Measurements from ENCODE around the gene UIMC1.

The UIMC1 gene

DNA sequence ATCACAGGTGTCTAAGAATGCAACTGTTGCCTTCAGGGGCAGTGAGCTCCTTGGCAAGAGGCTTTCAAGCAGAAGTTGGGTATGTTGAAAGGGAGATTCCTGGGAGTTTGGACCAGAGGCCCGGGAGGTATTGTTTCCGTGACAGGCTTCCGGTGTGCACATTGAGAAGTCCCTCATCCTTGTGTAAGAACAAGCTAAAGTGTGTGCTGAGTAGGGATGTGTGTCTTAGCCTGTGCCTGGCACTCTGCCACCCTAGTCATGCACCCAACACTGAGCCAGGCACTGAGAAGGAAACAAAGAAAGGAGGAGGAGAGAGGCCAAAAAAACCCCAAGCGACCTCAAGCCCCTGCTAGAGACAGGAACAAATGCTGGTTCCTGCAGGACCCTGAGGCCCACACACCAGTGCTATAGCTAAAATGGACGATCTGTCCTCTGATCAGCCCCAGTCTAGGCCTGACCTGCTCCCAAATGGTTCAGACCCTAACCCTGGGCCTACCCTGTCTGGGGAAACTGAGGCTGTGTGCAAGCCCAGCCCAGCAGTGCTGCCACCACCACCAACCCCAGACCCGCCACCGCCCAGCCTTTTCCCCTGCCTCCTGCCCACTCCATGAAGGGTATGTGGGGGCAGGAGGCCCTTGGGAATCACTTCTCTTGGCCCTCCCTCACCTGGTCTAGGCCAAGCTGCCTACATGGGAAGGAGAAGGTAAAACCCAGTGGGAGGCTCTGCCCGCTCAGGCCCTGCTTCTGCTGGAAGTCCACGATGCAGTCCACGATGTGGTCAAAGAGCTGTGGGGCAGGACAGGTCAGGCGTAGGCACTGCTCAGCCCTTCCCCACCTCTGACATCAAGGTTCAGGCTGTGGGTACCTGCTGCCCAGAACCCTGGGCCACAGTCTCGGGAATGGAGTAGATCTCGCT, 120.0 kb downstream of the UIMC1 start:
- DNase-seq (ENCODE audit: low read depth in 2 of 2, low spot score in 1 of 2) = no peak

DNA sequence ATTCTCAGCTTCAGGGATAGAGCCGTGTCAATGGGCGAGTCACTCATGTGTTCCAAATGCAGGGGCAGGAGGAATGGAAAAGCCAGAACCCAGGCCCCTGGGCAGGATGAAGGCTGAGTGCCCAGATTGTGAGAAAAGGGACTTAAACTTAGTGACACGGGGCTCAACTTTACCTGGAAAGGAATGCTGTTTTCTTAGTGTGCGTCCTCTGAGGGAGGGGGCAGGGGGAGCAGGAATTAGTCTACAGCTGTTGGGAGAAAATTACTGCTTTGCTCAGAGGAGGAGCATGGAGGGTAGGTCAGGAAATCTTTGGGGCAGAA, 122.0 kb downstream of the UIMC1 start:
- DNase-seq (ENCODE audit: low read depth in 2 of 2, low spot score in 1 of 2) = no peak

DNA sequence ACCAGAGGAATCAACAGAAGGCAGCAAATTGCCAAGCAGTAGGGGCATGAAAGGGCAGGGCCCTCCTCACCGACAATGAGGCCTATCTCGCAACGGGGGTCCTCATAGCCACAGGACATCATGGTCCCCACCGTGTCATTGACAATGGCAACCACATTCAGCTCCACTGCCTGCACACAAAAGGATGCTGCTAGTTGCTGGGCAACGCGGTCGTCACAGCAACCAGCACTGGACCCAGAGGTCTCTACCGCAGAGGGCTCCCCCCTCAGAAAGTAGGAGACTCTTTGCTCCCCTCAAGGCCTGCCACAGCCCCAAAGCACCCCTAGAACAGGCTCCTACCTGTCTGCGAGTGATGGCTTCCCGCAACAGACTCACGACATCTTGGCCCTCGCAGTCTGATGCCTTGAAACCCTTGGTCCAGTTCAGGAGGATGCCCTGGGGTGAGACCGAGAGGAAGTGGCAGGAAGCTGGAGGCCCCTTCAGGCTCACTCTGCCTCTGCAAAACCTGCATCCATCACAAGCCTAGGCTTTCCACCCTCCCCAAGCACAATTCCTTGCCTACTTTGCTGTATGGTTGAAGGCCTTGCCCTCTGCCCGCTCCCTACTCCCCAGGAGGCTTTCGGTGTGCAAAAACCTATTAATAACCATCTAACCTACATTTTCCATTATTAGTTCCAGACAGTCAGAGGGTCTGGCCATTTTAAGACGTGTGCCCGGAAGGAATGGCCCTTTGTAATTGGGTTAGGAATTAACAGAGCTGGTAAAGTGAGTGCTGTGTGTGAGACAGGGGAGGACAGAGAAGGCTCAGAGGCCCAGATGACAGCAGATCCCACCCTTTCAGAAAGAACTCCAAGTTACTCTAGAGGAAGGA, 122.6 kb downstream of the UIMC1 start:
- DNase-seq (ENCODE audit: low read depth in 2 of 2, low spot score in 1 of 2) = no peak

DNA sequence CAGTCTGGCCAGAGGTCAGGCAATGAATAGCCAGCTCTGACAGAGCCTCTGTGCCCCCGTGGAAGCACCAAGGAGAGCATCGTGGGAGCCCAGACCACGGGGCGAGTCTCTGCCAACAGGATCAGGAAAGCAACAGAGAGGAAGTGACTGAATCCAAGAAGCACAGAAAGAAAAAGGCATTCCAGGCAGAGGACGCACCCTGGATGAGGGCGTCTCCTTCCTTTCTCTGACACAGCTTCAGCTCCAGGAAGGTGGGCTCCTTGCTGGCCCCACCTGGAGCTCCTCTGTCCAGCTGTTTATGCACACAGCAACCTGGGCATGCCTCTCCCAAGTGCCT, 124.0 kb downstream of the UIMC1 start:
- DNase-seq (ENCODE audit: low read depth in 2 of 2, low spot score in 1 of 2) = no peak

DNA sequence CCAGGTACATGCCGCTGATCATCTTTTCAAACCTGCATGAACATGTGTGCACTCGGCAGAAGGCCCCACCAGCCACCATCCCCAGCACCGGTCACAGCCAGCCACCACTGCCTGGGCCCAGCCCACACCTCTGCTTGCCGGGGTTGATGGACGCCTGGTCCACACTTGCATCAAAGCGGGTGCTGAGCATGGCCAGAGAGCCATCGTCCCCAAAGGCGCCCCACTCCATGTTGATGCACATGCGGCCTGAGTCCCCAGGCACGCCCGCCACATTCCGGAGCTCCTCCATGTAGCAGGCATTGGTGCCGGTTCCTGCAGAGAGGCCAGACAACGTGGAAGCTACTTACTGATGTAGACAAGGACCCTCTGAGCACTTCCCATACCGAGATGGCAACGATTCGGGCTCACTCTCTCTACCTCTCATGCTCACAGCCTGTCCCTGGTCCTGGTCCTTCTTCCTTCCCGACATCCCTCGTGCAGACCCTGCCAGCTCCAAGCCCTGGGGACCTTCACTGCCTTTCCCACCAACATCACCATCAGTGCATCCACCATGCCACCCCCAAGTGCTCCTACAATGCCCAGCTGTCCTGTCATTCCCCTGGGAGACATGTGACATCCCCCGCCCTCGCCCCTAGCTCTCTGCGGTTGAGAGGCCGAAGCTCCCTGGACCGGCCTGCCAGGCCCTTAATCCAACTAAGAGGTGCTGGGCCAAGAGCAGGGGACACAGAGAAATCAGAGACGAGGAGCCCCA, 124.6 kb downstream of the UIMC1 start:
- no peak for DNase-seq (ENCODE audit: low read depth in 2 of 2, low spot score in 1 of 2)

DNA sequence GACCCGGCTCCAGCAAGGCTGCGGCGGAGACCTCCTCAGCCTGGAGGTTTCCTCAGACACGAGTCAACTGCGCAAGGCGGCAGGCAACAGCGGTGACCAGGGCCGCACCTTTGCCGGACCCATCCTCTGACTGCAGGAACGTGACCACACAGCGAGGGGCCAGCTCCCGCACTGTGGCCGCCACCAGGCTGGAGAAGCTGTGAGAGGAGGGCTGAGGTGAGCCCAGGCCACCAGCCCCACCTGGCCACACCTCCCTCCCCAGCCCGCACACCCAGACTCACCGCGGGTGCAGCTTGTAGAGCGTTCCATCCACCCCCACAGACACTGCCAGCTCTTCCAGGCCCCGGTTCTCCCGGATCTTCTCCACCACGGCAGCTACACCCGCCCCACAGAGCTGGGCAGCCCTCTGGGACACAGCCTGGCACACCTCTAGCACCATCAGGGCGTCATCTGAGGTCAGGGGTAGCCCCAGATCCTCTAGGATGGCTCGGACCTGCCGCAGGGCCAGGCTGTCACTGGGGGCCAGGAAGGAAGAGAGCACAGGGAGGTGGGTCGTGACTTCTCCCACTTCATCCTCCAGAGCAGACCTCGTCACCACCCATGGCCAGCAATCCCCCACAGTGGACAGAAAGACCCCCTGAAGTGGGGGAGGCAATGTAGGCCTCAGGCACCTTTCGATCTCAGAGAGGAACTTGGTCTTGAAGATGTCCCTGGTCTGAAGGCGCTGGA, 125.4 kb downstream of the UIMC1 start:
- no peak for DNase-seq (ENCODE audit: low read depth in 2 of 2, low spot score in 1 of 2)

DNA sequence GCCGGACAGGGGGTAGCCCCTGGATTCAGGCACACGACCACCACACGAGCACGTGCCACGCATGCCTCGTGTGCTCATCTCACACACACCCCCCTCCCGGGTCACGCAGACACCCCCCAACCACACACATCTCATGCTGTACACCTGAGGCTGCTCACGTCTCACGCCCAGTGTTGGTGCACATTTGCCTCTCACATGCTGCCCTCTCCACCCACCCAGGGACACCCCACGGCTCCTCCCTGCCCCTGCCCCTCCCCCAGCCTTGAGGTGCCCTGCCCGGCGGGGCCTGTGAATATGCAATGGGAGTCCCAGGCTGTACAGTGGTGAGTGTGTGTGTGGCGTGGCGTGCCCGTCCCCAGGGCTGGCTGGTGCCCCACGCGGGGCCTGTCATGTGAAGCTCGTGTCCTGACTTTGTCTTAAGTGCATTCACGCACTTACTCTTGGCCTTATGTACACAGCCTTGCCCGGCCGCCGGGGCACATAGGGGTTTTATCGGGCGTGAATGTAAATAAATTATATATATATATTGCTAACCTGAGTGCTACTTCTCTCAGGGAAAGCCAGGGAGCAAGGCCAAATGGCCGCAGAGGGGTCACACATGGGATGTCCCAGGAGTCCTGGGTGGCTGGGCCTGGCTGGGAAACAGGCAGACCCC, 126.1 kb downstream of the UIMC1 start:
- DNase-seq (ENCODE audit: low read depth in 2 of 2, low spot score in 1 of 2) = no peak

DNA sequence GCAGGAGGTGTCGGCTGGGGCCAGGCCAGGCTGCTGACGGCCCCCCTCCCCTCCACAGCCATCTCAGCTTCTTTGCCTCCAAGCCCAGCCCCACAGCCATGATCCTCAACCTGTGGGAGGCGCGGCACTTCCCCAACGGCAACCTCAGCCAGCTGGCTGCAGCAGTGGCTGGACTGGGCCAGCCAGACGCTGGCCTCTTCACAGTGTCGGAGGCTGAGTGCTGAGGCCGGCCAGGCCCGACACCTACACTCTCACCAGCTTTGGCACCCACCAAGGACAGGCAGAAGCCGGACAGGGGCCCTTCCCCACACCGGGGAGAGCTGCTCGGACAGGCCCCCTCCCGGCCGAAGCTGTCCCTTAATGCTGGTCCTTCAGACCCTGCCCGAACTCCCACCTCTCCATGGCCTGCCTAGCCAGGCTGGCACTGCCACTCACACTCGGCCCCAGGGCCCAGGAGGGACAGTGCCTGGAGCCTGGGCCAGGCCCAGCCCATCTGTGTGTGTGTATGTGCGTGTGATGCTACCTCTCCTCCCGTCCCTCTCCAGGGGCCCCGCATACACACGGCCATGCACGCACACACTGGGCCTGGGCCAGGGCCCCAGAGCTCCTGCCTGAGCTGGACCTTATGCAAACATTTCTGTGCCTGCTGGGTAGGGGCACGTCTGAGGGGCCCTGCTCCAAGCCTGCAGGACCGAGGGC, 126.8 kb downstream of the UIMC1 start:
- DNase-seq (ENCODE audit: low read depth in 2 of 2, low spot score in 1 of 2) = no peak

DNA sequence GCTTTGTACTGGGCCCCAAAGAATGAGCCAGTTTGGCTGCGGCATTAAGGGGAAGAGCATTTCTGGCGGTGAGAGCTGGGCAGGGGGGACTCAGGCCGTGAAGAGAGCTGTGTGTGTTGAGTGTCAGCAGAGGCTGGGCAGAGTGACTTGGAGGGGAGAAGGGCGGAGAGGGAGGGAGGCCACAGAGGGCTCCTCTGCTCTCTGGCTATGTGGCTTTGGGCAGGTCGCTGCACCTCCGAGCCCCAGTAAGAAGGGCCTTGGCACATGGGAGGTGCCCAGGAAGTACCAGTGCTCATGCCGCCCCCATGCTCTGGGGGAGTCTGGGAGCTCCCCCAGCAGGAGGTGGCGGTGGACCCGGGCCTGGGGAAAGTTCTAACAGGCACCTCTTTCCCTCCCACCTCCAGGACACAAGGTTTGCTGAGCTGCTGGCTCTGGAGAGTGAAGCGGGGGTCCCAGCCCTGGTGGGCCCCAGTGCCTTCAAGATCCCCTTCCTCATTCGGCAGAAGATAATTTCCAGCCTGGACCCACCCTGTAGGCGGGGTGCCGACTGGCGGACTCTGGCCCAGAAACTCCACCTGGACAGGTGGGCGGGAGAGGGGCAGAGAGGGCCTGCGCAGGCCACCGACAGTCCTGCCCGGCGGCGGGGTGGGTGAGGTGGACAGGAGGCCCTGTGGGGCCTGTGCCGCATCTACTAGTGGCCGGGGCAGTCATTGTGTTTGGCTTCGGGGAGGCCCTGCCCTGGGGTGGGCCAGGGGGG, 127.5 kb downstream of the UIMC1 start:
- no peak for DNase-seq (ENCODE audit: low read depth in 2 of 2, low spot score in 1 of 2)

DNA sequence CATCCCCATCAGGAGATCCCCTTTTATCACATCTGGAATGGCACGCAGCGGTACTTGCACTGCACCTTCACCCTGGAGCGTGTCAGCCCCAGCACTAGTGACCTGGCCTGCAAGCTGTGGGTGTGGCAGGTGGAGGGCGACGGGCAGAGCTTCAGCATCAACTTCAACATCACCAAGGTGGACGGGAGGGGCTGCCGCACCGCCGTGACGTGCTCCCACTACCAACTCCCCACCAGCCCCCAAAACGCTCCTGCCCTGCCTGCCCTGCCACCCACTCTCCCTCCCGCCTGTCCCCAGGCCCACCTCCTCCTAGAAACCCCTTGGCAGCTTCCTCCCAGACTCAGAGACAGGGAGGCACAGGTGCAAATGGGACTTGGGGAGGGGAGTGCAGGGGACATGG, 128.1 kb downstream of the UIMC1 start:
- DNase-seq (ENCODE audit: low read depth in 2 of 2, low spot score in 1 of 2) = no peak

DNA sequence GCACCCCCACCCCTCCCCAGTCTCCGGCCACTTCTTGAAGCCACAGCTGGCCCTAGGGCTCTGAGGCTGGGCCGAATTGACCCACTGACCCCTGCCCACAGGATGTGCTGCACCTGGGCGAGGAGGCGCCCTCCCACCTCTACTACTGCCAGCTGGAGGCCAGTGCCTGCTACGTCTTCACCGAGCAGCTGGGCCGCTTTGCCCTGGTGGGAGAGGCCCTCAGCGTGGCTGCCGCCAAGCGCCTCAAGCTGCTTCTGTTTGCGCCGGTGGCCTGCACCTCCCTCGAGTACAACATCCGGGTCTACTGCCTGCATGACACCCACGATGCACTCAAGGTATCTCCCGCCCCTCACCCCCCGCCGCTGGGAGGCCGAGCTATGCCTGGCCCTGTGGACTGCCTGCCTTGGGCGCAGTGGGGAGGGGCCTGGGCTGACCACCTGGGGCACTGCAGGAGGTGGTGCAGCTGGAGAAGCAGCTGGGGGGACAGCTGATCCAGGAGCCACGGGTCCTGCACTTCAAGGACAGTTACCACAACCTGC, 128.7 kb downstream of the UIMC1 start:
- DNase-seq (ENCODE audit: low read depth in 2 of 2, low spot score in 1 of 2) = no peak

DNA sequence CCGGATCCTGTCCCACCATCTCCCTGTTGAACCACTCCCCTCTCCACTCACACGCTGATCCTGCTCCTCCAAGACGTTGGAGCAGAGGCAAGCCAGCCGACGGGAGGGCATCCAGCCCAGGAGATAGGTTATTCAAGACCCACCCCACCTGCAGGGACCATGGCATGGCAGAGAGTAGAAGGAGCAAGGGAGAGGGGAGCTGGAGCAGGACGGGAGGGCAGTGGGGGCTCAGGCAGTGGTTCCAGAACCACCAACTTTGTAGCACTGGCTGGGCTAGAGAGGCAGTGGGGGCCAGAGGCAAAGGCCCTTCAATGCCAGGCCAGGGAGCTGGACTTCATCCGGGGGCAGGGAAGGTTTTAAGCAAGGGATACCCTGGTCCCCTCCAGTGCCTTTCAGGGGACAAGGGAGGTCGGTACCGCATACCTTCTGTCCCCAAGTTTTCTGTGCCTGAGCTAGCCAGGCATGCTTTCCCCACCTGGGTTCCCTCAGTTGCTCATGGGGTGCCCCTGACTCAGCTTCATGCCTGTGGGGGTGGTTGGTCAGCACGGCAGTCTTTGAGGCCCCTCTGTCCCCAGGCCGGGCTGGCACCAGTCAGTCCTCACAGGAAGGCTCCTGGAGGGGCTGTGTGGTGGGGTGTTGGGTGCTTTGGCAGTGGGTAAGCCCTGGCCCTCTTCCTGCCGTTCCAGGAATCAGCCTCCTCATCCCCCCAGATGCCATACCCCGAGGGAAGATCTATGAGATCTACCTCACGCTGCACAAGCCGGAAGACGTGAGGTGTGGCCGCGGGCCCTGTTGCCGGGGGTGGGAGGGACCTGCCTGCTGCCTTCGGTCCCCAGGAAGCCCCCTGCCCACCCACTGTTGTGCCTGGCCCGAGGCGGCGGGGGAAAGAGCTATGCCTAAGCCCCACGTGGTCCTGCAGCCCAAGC, 129.8 kb downstream of the UIMC1 start:
- DNase-seq (ENCODE audit: low read depth in 2 of 2, low spot score in 1 of 2) = no peak

DNA sequence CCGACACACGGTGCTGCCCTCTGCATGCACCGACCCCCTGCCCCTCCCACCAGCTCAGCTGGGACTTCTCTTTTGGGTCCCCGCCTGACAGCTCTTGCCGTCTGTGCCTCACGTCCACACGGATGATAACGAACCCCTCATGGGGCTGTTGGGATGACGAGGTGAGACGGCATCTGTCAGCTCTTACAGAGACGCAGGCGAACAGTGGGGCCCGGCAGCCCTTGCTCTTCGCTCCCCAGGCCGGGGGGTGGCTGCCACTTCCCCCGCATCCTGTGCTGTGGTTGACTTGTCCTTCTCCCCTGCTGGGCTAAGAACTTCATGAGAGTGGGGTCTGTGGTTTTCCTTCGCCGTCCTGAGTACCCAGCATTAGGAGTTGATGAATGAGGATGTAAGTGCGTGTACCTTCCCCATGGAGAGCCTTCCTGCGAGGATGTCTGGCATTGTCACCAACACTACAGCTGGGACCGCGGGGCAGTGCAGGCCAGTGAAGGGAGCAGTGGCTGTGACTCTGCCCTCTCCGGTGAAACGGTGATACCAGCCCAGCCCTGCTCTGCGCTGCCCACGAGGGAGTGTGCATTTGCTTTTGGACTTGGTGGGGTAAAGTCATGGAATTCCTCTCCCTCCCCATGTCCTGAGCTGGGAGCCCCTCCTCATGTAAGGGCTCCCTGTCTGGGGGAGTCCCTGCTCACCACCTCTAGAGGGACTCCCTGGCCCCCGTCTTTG, 130.6 kb downstream of the UIMC1 start:
- DNase-seq (ENCODE audit: low read depth in 2 of 2, low spot score in 1 of 2) = no peak

DNA sequence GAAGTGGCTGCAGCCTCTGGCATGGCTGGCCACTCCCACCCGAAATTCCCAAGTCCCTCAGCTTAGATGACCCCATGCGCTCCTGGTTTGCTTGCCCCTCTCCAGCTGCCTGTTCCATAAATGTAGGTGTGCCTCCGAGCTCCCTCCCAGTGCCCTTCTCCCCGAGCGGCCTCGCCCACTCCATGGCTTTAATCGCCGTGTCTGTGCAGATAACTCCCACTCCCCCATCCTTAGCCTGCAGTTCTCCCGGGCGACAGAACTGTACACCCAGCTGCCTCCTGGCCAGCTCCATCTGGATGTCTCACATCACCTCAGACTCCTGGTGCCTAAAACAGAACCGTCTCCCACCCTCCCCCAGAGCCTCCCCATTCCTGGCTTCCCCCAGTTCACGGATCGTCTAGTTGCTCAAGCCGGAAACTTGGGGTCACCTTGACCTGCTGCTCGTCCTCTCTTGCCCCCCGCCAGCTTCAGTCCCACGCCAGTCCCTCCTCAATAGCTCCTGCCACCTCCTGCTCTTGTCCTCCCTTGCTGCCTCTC, 131.5 kb downstream of the UIMC1 start:
- no peak for DNase-seq (ENCODE audit: low read depth in 2 of 2, low spot score in 1 of 2)

DNA sequence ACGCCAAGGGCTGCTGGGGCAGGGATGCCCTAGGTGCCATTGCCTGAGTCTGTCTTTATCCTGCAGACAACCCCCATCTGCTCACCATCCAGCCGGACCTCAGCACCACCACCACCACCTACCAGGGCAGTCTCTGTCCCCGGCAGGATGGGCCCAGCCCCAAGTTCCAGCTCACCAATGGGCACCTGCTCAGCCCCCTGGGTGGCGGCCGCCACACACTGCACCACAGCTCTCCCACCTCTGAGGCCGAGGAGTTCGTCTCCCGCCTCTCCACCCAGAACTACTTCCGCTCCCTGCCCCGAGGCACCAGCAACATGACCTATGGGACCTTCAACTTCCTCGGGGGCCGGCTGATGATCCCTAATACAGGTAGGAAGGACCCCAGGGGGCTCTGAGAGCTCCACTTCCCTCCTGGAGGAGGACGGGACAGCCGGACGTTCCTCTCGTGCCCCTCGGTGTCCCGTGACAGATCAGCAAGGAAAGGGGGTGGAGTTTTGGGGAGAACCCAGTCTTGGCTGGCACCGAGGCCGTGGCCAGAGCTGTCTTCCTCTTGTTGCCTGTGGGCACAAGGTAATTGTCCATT, 132.3 kb downstream of the UIMC1 start:
- no peak for DNase-seq (ENCODE audit: low read depth in 2 of 2, low spot score in 1 of 2)

DNA sequence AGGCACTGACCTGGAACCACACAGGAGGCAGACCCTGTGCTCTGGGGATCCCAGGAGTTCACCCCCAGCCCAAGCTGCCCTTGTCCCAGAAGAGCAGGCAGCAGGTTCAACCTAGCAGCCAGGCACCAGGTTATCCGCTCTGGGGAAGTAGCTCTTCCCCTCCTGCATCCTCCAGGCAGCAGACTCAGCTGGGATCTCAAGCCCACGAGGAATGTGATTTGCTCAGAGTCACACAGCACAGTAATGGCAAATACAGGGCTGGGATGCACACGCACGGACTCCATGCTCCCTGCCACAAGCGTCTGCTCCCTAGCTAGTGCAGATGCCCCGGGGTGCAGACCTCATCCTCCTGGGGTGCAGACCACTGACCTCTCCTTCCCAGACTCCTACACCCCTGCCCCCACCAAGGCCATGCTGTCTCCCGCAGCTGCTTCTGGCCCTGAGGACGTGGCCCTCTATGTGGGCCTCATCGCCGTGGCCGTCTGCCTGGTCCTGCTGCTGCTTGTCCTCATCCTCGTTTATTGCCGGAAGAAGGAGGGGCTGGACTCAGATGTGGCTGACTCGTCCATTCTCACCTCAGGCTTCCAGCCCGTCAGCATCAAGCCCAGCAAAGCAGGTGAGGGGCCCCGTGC, 132.9 kb downstream of the UIMC1 start:
- no peak for DNase-seq (ENCODE audit: low read depth in 2 of 2, low spot score in 1 of 2)
